ENCODE results near the gene NEB.

- TF ChIP-seq, protein P1, sequence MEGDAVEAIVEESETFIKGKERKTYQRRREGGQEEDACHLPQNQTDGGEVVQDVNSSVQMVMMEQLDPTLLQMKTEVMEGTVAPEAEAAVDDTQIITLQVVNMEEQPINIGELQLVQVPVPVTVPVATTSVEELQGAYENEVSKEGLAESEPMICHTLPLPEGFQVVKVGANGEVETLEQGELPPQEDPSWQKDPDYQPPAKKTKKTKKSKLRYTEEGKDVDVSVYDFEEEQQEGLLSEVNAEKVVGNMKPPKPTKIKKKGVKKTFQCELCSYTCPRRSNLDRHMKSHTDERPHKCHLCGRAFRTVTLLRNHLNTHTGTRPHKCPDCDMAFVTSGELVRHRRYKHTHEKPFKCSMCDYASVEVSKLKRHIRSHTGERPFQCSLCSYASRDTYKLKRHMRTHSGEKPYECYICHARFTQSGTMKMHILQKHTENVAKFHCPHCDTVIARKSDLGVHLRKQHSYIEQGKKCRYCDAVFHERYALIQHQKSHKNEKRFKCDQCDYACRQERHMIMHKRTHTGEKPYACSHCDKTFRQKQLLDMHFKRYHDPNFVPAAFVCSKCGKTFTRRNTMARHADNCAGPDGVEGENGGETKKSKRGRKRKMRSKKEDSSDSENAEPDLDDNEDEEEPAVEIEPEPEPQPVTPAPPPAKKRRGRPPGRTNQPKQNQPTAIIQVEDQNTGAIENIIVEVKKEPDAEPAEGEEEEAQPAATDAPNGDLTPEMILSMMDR (IDR thresholded peaks at IDR 0.05 in 8 of 11, conservative IDR thresholded peaks at IDR 0.05 in 3 of 11) = no peak
- no peak for TF ChIP-seq POLR2A (IDR thresholded peaks at IDR 0.05)
These were observed 171.9 kb downstream of the NEB start for GRCh38 chr2:151562398-151562797.

All from spleen (tissue), 7 donors.